ENCODE measurements around the gene PARD6G.
"Not testable (repeated sequence)": the region's sequence is repeated elsewhere in the genome, so short reads cannot be mapped to it uniquely, and the experiment has no call there.

PARD6G gene

GRCh38 chr18:80247393-80247841 is at the start of gene PARD6G:
PARD6G (minus strand) TSS chr18:80247514; CDS start chr18:80247348, 166 bp downstream.
- in situ Hi-C loops (cut with HindIII; ENCODE audit: low sequenced_read_pairs), result no loop called here

GRCh38 chr18:80262241-80263033 is 15.1 kb upstream of the PARD6G start:
- in situ Hi-C loops (cut with HindIII; ENCODE audit: low sequenced_read_pairs), result not testable (repeated sequence)

GRCh38 chr18:80259610-80260009 is 12.3 kb upstream of the PARD6G start:
- in situ Hi-C loops (cut with HindIII; ENCODE audit: low sequenced_read_pairs), result no loop called here

GRCh38 chr18:80258640-80259039 is 11.3 kb upstream of the PARD6G start:
- in situ Hi-C loops (cut with HindIII; ENCODE audit: low sequenced_read_pairs), result no loop called here

- in situ Hi-C loops (cut with HindIII; ENCODE audit: low sequenced_read_pairs), result not testable (repeated sequence)
Observed at GRCh38 chr18:80257579-80258543, 10.5 kb upstream of the PARD6G start.

GRCh38 chr18:80254971-80255500 is 7.7 kb upstream of the PARD6G start:
- in situ Hi-C loops (cut with HindIII; ENCODE audit: low sequenced_read_pairs), result no loop called here

GRCh38 chr18:80253871-80254492 is 6.7 kb upstream of the PARD6G start:
- in situ Hi-C loops (cut with HindIII; ENCODE audit: low sequenced_read_pairs), result no loop called here

- in situ Hi-C loops (cut with HindIII; ENCODE audit: low sequenced_read_pairs), result no loop called here
Observed at GRCh38 chr18:80253236-80253635, 5.9 kb upstream of the PARD6G start.

GRCh38 chr18:80252136-80252535 is 4.8 kb upstream of the PARD6G start:
- in situ Hi-C loops (cut with HindIII; ENCODE audit: low sequenced_read_pairs), result no loop called here

- in situ Hi-C loops (cut with HindIII; ENCODE audit: low sequenced_read_pairs), result no loop called here
Observed at GRCh38 chr18:80251700-80252099, 4.4 kb upstream of the PARD6G start.

GRCh38 chr18:80250740-80251364 is 3.5 kb upstream of the PARD6G start:
- in situ Hi-C loops (cut with HindIII; ENCODE audit: low sequenced_read_pairs), result no loop called here

- in situ Hi-C loops (cut with HindIII; ENCODE audit: low sequenced_read_pairs), result no loop called here
Observed at GRCh38 chr18:80249217-80250093, 2.1 kb upstream of the PARD6G start.

GRCh38 chr18:80246445-80247392 is 595 bp downstream of the PARD6G start:
- in situ Hi-C loops (cut with HindIII; ENCODE audit: low sequenced_read_pairs), result no loop called here

GRCh38 chr18:80245781-80246444 is 1.4 kb downstream of the PARD6G start:
- in situ Hi-C loops (cut with HindIII; ENCODE audit: low sequenced_read_pairs), result no loop called here

GRCh38 chr18:80244956-80245730 is 2.2 kb downstream of the PARD6G start:
- in situ Hi-C loops (cut with HindIII; ENCODE audit: low sequenced_read_pairs), result no loop called here

GRCh38 chr18:80244167-80244566 is 3.1 kb downstream of the PARD6G start:
- in situ Hi-C loops (cut with HindIII; ENCODE audit: low sequenced_read_pairs), result no loop called here

GRCh38 chr18:80243204-80243603 is 4.1 kb downstream of the PARD6G start:
- in situ Hi-C loops (cut with HindIII; ENCODE audit: low sequenced_read_pairs), result no loop called here
